TTC549 (cell line): ENCODE results near the gene MET.
"Not testable (repeated sequence)": the region's sequence is repeated elsewhere in the genome, so short reads cannot be mapped to it uniquely, and the experiment has no call there.

ENCODE experiments used
- FAIRE-seq: peaks from 2 replicates; lab custom pipeline; 2012; peaks lifted over from hg19 to GRCh38; lab: Jason Lieb, UNC

The MET gene

DNA sequence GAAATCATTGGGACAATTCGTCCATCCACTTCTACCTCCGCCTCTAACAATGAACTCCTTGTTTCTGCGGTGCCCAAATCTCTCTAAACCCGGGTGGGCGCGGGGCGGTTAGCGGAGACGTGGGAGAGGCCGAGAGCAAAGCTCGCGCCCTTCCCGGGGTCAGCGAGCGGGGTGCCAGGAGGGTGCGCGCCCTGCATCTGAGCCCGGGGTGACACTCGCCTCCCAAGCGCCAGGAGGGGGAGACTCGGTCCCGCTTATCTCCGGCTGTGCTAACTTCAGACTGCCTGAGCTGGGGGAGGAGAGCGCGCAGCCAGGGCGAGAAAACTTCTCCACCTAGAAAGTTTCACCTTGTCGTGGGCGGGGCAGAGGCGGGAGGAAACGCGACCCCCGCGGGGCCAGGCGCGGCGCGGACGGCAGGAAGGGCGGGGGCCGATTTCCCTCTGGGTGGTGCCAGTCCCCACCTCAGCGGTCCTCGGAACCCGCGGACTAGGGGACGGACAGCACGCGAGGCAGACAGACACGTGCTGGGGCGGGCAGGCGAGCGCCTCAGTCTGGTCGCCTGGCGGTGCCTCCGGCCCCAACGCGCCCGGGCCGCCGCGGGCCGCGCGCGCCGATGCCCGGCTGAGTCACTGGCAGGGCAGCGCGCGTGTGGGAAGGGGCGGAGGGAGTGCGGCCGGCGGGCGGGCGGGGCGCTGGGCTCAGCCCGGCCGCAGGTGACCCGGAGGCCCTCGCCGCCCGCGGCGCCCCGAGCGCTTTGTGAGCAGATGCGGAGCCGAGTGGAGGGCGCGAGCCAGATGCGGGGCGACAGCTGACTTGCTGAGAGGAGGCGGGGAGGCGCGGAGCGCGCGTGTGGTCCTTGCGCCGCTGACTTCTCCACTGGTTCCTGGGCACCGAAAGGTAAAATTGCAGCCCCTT, at the start of gene MET:
Gene MET, plus strand, starts transcription at position 516 of the 915 bp plus-strand sequence. CDS start 26,889 bp downstream, outside the sequence.
- FAIRE-seq = no peak

DNA sequence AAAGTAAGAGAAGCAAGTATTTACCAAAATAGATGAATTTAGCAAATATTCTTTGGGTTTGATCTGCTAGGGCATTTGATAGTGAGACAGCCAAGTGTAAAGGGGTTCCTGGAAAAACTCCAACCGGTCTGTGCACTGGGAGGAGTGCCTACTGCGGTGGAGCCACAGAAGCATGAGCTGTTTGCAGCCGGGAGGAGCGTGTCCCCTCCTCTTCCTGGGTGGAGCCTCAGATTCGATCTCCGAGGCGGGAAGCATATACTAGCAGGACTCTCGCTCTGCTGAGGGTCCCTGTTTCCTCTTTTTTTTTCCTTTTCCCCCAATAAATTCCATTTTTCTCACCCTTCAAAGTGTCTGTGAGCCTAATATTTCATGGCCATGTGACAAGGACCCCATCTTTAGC, 45.1 kb upstream of the MET start:
- no peak for FAIRE-seq

DNA sequence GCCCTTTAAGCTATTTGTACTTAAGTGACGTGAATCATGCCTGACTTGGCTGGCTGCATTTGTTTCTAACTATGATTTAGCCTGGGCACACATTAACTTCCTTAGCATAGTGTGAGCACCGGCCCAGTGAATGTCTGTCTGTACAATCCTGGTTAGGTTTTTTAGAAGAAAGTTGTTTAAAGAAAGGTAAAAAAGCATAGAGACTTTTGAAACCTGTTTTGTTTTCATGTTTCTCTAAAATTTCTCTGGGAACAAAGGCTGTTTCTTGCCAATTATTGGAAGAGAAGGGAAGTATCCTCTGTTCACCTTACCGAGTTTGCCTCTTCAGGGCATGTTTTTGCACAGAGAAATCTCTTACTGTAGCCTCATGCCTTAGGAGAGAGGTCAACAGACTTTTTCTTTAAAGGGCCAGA, 42.9 kb upstream of the MET start:
- no peak for FAIRE-seq

DNA sequence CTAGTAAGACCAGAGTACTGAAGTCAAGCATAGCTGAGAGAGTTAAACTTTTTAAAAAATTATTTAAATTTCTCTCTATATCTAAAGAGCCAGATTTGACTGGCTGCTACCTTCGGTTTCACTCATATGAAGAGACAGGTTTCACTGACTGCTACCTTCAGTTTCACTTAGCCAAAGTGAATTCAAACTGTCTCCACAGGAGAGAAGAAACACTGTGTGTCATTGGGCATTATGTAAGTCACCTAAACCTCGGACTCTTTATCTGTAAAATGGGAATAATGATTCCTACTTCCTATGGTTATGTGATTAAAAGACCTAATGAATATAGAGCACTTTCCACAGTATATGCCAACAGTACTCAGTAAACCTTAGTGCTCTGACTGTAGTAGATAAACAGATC, 41.6 kb upstream of the MET start:
- no peak for FAIRE-seq

DNA sequence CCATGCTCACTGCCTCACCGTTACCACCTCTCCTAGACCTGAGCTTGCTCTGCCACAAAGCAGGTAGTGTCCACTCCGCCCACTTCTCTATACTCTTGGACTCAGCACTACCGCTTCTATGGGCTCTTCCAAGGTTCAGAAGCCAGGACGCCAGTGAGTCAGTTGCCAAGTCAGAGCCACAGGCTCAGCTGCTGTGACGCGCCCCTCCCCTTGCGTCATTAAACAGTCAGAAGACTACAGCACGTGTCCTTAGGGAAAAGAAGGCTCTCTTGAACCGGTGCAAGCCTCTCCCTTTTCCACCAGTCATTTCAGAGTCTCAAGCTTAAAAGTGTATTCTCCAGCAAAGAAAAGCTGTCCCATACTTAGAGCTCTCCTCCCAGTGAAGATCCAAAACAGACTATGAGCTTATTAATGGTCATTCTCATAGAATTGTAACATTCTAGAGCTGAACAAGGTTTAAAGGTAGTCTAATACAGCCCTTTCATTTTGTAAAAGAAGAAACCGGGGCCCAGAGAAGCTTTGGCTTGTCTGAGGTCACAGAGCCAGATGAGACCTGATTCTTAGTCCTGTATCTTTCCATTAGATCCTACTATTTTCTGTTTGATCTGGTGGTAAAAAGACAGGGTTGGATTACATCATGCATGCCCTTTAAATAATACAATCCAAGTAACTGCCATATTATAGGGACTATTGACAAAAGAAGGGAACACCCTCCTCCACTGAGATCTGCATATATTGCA, 40.9 kb upstream of the MET start:
- FAIRE-seq = no peak

DNA sequence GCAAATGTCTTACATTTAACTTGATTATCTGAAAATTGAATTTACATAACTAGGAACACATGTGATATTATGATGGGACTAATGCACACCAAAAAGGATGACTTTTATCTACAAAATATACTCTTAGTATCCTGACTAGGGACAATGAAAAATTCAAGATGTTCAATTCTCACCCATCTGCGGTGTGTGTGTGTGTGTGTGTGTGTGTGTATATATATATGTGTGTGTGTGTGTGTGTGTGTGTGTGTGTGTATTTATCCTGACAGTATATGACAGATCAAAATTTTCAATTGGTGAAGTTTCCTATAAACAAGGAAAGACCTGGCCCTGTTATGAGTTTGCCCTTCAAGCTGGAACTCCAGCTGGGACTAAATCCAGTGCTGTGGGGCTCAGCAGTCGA, 40.3 kb upstream of the MET start:
- no peak for FAIRE-seq

DNA sequence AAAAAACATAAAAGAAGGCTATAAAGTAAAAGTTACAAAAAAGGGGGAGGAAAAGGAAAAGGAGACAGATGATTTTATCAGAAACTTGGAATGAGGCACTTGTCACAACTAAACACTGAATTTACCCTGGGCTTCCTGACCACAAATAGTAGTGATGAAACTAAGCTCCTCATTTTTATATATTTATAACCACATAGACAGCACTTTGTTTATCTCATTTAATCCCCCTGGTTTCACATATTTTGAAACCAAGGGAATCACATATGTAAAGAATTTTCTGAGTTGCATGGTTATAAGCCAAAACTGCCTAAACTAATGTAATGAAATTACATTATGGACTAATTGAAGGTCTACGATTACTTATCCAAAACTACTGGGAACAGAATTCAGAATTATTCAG, 39.6 kb upstream of the MET start:
- FAIRE-seq = no peak

DNA sequence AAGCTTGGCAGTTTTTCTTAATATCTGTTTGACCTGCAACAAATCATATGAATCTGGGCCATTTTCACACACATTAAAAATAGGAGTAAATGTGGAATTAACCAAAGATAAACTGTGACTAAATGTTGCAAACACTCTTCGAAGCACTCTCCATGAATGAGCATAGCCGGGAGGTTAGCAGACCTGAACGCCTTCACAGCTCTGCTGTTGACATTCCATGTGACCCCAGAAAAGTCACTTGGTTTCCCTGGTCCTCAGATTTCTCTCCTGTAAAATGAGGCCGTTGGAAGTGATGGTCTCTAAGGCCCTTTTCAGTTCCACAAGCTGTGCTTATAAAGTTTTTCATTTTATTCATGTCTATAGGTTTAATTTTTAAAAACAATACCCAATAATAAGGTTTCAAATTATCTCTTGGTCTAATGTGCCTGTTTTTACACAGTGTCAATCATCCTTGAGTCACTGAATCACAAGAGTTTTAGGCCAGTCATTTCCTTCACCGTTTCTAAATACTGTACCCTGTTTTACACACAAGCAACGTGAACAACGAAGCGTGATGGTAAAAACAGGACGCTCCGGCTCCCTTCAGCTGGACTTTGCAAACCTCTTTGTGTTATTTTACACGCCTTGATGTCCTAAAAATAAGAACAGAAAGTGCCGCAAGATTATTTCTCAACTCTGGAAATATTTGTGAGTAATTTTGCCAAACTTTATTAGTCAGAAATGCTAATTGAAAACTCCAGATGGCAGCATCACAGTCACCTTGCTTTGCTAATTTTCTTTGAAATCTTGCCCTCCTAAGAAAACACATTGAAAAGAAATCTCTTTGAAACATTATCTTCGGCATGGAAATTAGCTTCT, 38.6 kb upstream of the MET start:
- FAIRE-seq = no peak

DNA sequence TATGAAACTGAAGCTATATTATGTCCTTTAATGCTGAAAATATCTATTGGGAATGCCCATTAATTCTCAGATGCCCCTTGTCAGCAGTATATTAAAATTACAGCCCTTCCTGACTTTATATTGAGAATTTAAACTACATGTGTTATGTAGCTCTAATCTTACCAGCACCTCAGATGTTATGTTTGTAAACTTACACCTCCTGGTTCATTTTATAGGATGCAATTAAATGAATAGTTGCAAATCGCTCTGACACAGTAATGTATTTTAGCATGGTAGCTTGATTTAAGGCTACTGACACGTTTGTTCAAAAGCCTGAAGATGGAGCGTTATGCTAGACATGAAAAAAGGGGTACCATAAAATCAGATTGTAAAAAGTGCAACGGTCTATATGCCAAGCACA, 35.0 kb upstream of the MET start:
- no peak for FAIRE-seq

DNA sequence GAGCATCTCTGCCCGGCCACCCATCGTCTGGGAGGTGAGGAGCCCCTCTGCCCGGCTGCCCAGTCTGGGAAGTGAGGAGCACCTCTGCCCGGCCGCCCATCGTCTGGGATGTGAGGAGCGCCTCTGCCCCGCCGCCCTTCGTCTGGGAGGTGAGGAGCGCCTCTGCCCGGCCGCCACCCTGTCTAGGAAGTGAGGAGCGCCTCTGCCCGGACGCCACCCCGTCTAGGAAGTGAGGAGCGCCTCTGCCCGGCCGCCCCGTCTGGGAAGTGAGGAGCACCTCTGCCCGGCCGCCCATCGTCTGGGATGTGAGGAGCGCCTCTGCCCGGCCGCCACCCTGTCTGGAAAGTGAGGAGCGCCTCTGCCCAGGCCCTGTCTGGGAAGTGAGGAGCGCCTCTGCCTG, 33.4 kb upstream of the MET start:
- FAIRE-seq = not testable (repeated sequence)

DNA sequence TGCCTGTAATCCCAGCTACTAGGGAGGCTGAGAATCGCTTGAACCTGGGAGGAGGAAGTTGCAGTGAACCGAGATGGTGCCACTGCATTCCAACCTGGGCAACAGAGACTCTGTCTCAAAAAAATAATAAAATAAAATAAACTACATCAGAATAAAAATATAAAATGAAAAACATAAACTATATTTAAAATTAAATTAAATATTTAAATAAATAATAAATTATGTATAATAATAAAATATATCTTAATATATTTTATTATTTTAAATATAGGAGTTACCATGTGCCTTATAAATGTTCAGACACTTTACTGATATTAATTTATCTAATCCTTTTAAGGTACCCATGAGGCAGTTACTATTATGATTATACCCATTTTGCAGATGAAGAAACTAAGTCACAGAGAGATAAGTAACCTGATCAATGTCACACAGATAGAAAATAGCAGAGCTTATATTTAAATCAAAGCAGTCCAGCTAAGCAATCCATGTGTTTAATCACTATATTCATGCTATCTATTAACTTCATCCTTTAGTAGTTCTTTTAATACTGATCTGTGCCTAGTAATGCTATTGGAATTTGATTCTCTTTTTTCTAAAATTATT, 30.3 kb upstream of the MET start:
- peak; percentile 55 for FAIRE-seq

DNA sequence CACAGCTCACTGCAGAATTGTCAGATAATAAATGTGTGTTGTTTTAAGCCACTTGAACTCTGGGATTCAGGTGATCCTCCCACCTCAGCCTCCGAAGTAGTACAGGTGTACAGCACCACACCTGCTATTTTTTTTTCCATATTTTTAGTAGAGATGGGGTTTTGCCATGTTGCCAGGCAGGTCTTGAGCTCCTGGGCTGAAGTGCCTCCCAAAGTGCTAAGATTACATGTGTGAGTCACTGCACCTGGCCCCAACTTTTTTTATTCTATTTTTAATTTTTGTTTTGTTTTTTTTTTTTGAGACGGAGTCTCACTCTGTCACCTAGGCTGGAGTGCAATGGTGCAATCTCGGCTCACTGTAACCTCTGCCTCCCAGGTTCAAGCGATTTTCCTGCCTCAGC, 28.8 kb upstream of the MET start:
- FAIRE-seq = not testable (repeated sequence)

DNA sequence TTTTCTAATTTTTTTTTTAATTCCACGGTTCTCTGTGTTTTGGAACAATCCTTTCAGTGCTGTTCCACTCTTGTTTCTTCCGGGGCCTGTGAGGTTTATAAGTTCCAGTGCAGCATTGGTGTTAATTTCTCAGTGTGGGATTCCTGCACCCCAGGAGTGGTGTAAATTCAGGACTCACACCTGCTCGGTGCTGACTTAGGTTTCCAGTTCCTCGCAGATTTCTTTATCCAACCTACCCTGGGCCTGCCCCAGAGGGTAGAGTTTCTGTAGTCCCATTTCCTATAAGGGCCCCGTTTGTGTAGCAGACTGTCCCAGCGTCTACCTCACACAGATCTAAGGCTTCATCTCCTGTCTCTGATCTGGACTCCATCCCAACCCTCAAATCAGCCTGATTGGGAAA, 27.4 kb upstream of the MET start:
- no peak for FAIRE-seq

DNA sequence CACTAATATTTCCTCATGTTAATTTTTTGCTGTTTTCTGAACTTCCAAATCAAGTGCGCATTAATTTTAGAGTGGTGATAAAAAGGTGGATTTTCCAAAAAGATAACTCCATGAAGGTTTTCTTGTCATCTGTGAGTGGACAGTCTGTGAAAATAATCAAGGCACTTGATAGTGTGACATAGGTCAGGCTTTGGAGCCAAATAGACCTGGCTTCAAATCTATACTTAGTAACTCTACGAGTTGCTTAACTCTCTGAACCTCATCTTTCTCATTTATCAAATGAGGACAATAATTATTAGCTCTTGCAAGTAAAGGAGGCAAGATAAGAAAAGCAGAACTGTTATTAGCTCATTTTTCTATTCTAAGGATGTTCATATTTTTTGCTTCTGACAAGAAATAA, 24.7 kb upstream of the MET start:
- no peak for FAIRE-seq

DNA sequence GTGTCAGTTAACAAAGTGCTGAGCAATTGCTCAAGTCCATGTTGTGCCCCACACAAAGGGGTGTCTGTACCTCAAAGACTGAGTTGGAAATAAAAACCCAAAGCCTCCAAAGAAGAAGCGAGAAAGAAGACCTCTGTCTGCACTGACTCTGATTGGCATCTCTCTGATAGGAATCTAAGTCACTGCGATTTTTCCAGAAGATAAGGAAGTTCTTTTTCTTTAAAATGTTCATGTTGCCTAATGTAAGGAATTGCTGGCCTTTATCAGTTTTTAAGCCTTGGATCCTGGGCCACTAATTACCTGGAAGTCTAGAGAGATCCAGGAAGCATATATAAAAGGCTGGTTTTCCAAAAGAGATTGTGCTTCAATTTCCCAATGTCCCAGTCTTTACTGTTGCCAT, 24.1 kb upstream of the MET start:
- no peak for FAIRE-seq

DNA sequence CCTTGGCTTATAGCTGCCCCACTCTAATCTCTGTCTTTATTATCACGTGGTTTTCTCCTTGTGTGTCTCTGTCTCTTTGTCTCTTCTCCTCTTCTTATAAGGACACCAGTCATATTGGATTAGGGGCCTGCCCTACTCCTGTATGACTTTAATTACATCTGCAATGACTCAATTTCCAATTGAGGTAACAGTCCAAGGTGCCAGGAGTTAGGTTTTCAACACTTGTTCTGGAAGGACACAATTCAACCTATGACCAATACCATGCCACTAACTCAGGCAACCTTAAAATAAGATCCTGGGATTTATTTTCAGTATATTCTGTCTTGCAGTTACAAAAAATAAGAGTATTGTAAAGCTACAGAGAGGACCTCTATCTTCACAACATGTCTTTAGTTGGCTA, 21.6 kb upstream of the MET start:
- no peak for FAIRE-seq

DNA sequence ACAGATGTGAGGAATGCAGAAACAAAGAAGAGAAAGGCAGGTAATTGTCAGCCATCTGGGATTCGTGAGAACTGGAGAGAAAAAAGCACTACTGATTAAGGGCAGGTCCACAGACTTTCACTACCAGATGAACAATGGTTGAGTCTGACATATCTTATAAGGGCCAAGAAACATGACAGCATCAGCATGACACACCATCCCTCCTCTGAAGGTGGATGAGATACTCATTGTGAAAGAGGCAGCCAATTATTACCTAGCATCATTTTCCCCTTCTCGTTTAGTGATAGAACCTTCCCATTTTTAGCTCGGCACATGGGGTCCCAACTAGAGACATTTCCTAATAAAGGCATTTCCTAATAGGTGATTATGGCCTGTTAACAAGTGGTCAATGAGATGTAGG, 19.2 kb upstream of the MET start:
- no peak for FAIRE-seq

DNA sequence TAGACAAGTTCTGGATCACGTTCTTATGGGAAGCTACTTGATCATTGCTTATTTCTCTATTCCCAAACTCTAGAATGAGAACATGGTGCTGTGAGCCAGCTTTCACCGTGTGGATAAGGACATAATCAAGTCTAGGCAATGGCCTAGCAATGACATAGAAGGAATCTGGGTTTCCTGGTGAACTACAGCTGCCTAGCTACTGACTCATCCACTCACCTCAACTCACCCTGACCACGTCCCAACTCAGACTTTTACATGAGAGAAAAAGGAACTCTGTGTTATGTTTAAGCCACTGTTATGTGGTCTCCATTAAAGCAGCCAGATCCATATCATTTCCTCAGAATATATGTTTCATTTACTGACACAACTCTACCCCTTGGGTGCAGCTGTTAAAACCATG, 18.8 kb upstream of the MET start:
- FAIRE-seq = no peak

DNA sequence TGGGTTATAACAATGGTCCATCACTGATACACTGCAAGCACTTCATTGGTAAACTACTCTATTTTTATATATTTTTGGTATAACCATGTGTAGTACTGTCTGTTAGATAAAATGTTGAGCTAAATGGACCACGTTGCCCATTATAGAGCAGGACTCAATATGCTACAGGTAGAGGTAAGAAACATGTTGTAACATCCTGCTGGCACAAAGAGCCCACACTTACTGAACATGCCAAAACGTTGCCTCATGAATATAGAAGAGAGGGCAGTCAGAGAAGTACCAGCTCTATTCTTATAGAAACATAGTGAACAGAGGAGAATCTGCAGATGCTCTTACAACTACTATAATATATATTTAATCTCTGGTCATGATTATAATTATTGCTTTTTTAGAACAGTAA, 18.4 kb upstream of the MET start:
- FAIRE-seq = no peak

DNA sequence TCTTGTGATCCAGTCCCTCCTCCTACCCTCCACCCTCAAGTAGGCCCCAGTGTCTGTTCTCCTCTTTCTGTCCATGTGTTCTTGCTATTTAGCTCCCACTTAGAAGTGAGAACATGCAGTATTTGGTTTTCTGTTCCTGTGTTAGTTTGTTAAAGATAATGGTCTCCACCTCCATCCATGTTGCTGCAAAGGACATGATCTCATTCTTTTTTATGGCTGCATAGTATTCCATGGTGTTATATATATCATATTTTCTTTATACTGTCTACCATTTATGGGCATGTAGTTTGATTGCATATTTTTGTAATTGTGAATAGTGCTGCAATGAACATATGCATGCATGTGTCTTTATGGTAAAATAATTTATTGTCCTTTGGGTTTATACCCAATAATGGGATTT, 12.7 kb upstream of the MET start:
- not testable (repeated sequence) for FAIRE-seq

DNA sequence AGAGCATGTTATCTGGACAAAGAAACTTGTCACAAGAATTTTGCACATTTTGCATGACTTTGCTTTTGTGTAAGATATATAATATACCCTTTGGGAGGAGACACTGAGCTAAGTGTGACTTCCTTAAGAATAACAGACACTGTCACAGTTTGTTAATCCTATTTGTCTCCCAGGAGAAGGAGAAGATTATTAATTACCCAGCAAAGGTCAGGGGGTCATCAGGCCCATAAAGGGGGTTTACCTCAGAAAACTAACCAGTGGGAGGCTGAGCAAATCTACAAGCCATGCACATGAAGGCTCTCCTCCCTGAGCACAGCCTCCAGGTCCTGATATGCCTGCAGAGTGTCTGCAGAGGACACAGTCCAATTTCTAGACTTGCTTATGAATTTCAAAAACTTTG, 10.1 kb upstream of the MET start:
- no peak for FAIRE-seq

DNA sequence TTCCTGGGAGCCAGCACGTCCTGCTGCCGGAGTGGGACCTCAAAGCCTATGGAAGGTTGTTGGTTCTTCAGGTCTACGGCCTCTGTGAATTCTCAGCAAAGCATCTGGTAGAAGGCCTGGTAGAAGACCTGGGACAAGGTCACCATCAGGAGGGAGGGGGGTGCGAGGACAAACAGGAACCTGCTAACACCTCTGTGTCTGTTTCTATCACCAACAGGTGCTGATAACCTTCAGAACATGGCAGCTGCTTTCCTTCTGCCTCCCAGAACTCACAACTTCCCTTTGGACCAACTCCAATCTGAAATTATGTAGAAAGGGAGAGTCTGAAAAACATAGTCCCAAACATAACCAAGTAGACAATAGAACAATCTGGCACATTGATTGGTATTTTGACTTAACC, 8.3 kb upstream of the MET start:
- FAIRE-seq = no peak
